Right atrium auricular region (tissue), 2 donors: ENCODE measurements around the gene NUP58. TPM values are rescaled to one million over a fixed set of nuclear protein-coding genes. Genes with fewer than 3 reads are reported as not detected.
"Not testable (repeated sequence)": the region's sequence is repeated elsewhere in the genome, so short reads cannot be mapped to it uniquely, and the experiment has no call there.

Experiments used
- DNase-seq: peaks from one replicate; pipeline ENCODE4 v3.0.0-alpha.2; 2019; ENCODE audit warnings: low spot score
- H3K27ac ChIP-seq, 2 donors: fragments of 200-600 bp; sonication (generic); 1 replicate in 1 of 2; 2 replicates in 1 of 2; pipeline ENCODE4 v1.5.1; 2016 to 2019
- H3K27me3 ChIP-seq, 2 donors: fragments of 200-600 bp; sonication (generic); one replicate each; pipeline versions ENCODE4 v1.5.1 to v1.6.0; 2017 to 2019
- H3K36me3 ChIP-seq: fragments of 200-600 bp; sonication (generic); one replicate; pipeline ENCODE4 v1.5.1; 2016
- H3K4me1 ChIP-seq, 2 donors: fragments of 200-600 bp; sonication (generic); one replicate each; pipeline versions ENCODE4 v1.5.1 to v1.6.0; 2017 to 2019
- H3K4me3 ChIP-seq, 2 donors: fragments of 200-600 bp; sonication (generic); 1 replicate in 1 of 2; 2 replicates in 1 of 2; pipeline ENCODE4 v1.5.1; 2017 to 2019; ENCODE audit warnings: mild to moderate bottlenecking in 1 of 2, moderate library complexity in 1 of 2
- H3K9me3 ChIP-seq, 2 donors: fragments of 200-600 bp; sonication (generic); one replicate each; pipeline ENCODE4 v1.5.1; 2019
- total RNA-seq, 2 donors: library from RNA; depleted of rRNA; stranded (reverse); fragments of >200 nt; gene quantifications; one replicate each; pipeline ENCODE4 v1.1.0, GENCODE V29; 2016
- TF ChIP-seq, protein P1 (sequence below), 2 donors: fragments of 200-600 bp; sonication (generic); IDR thresholded peaks; one replicate each; pipeline ENCODE4 v1.5.1; 2019; ENCODE audit warnings: antibody characterized with exemption in 2 of 2

NUP58 gene
- total RNA-seq, 2 donors from 2014 or later: 24.7 to 27.9 TPM

DNA sequence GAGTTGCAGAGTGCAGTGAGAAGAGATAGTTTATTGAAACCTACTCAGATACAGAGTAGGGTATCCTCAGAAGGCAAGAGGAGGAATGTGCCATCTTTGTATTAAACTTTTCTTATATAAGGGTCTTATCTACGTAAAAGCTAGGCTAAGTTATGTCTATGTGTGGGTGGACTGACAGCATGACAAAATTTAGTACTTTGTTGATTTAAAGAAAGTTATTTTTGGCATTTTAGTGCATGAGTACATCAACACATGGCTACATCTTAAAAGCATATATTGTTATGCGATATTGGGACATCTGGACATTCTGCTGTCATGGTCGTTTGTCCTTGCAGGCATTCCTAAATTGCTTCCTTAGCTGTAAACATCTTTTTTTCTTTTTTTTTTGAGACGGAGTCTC lies 51.4 kb downstream of the NUP58 start:
- no peak overlapping the region for H3K4me3 ChIP-seq
- H3K36me3 ChIP-seq: no peaks in the 10 kb centered on the region
- DNase-seq: no peak
- TF ChIP-seq, protein P1, sequence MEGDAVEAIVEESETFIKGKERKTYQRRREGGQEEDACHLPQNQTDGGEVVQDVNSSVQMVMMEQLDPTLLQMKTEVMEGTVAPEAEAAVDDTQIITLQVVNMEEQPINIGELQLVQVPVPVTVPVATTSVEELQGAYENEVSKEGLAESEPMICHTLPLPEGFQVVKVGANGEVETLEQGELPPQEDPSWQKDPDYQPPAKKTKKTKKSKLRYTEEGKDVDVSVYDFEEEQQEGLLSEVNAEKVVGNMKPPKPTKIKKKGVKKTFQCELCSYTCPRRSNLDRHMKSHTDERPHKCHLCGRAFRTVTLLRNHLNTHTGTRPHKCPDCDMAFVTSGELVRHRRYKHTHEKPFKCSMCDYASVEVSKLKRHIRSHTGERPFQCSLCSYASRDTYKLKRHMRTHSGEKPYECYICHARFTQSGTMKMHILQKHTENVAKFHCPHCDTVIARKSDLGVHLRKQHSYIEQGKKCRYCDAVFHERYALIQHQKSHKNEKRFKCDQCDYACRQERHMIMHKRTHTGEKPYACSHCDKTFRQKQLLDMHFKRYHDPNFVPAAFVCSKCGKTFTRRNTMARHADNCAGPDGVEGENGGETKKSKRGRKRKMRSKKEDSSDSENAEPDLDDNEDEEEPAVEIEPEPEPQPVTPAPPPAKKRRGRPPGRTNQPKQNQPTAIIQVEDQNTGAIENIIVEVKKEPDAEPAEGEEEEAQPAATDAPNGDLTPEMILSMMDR (IDR thresholded peaks at IDR 0.05): no peak
- H3K27ac ChIP-seq: no peak overlapping the region
- no peaks in the 10 kb centered on the region for H3K9me3 ChIP-seq
- no peaks in the 10 kb centered on the region for H3K27me3 ChIP-seq
- no peaks in the 10 kb centered on the region for H3K4me1 ChIP-seq

DNA sequence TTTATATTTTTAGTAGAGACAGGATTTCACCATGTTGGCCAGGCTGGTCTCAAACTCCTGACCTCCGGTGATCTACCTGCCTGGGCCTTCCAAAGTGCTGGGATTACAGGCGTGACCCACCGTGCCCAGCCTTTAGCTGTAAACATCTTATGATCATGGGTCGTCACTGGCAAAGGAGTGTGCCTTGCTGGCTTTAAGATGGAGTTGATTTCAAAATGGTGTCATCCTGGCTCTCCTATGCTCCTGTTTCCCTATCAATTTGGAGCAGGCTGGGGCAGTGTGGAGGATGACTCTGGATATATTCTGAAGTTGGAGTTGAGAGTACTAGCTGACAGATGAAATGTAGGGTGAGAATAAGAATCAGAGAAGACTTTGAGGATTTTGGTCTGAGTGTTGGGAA lies 51.9 kb downstream of the NUP58 start:
- no peaks in the 10 kb centered on the region for H3K36me3 ChIP-seq
- no peak overlapping the region for H3K4me3 ChIP-seq
- H3K27me3 ChIP-seq: no peaks in the 10 kb centered on the region
- no peak overlapping the region for H3K27ac ChIP-seq
- DNase-seq: no peak
- H3K4me1 ChIP-seq: no peaks in the 10 kb centered on the region
- H3K9me3 ChIP-seq: no peaks in the 10 kb centered on the region
- TF ChIP-seq, protein P1 (IDR thresholded peaks at IDR 0.05): no peak

DNA sequence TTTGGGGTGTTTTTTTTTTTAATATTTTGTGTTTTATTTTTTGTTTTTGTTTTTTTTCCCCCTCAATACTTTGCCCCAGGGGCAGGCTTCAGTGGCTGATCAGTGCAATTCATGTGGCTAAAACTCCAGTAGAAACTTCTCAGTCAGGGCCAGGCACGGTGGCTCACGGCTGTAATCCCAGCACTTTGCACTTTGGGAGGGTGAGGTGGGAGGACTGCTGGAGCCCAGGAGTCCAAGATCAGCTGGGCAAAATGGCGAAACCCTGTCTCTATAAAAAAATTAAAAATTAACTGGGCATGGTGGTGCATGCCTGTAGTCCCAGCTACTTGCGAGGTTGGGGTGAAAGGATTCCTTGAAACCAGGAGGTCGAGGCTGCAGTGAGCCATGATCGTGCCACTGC lies 53.0 kb downstream of the NUP58 start:
- Histone ChIP-seq H3K9me3 (no peaks in the 10 kb centered on the region), H3K4me1 (no peaks in the 10 kb centered on the region), H3K4me3 (no peak overlapping the region), H3K36me3 (no peaks in the 10 kb centered on the region), H3K27me3 (no peaks in the 10 kb centered on the region), H3K27ac (no peak overlapping the region)
- no peak for DNase-seq
- TF ChIP-seq, protein P1 (IDR thresholded peaks at IDR 0.05): no peak

DNA sequence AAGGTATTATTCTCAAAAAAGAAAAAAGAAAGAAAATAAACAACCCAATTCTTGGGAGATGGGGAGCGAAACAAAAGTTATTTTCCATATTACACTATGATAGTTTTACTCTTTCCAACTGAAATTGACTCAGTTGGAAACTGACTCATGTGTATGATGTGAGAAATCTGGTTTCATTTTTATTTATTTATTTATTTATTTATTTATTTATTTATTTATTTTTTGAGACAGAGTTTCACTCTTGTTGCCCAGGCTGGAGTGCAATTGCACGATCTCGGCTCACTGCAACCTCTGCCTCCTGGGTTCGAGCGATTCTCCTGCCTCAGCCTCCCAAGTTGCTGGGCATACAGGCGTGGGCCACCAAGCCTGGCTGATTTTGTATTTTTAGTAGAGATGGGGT lies 59.0 kb downstream of the NUP58 start:
- not testable (repeated sequence) for H3K4me3 ChIP-seq, H3K27ac ChIP-seq, H3K9me3 ChIP-seq, H3K4me1 ChIP-seq, DNase-seq, H3K36me3 ChIP-seq, H3K27me3 ChIP-seq

DNA sequence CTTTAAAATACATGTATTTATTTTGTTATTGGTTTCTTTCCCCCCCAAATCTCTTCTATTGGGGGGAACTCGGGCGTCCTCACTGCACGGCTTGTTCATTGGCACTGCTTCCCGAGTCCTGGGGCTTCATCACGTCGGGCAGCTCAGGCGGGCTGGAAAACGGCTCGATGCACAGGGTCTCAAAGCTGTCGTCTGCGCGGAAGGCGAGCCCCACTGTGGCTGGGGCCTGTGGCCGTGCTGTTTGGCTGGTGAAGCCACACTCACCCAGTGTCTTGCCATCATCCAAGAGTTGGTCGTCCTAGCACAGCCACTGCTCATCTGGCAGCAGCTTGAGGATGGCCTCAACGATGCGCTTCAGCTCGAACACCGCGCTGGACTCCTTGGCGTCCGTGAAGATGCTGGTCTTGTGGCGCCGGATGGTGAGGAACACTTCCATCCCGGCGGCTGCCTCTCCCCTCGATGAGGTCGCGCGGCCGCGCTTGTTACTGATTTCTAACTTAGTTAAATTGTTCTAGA lies 64.4 kb downstream of the NUP58 start:
- H3K27me3 ChIP-seq: no peaks in the 10 kb centered on the region
- H3K36me3 ChIP-seq: no peaks in the 10 kb centered on the region
- no peak for DNase-seq
- no peaks in the 10 kb centered on the region for H3K4me1 ChIP-seq
- no peak overlapping the region for H3K4me3 ChIP-seq
- H3K9me3 ChIP-seq: no peaks in the 10 kb centered on the region
- no peak overlapping the region for H3K27ac ChIP-seq
- TF ChIP-seq, protein P1 (IDR thresholded peaks at IDR 0.05): no peak

DNA sequence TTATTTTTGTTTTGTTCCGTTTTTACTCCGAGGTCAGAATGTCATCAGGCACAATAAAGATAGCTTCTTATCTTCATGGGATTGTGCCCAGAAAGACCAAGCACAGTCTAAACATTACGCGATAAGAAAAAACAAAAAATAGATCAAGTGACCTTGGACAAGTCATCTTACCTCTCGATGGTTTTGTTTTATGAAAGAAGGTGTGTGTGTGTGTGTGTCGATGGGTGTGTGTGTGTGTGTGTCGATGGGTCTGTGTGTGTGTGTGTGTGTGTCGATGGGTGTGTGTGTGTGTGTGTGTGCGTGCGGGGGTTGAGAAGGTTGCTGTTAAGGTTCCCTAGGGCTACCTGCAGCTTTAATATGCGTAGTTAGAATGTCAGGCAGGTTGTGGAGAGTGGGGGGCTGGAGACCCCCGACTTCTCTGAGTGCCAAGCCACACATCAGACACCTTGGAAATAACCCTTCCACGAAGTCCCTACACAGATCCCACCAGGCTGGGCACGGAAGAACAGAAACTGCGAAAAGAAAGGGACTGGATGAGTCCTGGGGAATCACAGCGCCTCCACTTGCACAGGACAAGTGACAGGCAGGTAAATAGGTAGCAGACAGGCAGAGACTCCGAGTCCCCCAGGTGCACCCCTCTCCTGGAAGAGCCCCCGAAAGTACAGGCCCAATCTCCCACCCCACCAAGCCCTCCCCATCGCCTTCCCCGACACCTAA lies 69.9 kb downstream of the NUP58 start:
- H3K4me3 ChIP-seq: peak overlapping the region in 1 of 2 donors; percentile 39
- TF ChIP-seq, protein P1 (IDR thresholded peaks at IDR 0.05): no peak
- peaks cover 0 to 13% of the 10 kb centered on the region in 2 donors for H3K27me3 ChIP-seq

More for the DNA sequence above, 69.9 kb downstream of the NUP58 start:
- H3K9me3 ChIP-seq: no peaks in the 10 kb centered on the region
- no peaks in the 10 kb centered on the region for H3K36me3 ChIP-seq
- DNase-seq: no peak
- H3K27ac ChIP-seq: no peak overlapping the region
- peaks cover 0 to 8% of the 10 kb centered on the region in 2 donors for H3K4me1 ChIP-seq
